ENCODE data around the gene CDC26.

The CDC26 gene

DNA sequence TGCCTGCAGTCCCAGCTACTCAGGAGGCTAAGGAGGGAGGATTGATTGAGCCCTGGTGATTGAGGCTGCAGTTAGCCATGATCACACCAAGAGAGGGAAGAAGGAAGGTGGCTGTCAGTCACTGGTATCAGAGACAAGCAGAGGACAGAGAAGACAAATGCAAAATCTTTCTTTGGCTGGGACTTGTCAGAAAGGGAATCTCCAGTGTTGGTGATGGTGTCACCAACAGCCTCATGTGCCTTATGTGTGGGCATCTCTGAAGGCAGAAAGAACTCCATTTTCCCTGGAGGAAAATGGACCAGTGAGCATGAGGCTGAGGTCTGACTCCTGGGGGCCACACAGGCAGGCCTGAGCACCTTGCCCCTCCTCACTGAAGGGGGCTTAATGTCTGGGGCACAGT lies 39.9 kb upstream of the CDC26 start:
- no peak for DNase-seq (ENCODE audit: low spot score)
- in situ Hi-C loops (cut with MboI; ENCODE audit: low pct_unique_long_range_greater_than_20kb, low sequenced_read_pairs, unreplicated experiment), result loop anchor here (25.0 kb wide), 1 partner anchor 347 kb away; no protein-coding TSS in a partner anchor
- TF ChIP-seq, protein P1, sequence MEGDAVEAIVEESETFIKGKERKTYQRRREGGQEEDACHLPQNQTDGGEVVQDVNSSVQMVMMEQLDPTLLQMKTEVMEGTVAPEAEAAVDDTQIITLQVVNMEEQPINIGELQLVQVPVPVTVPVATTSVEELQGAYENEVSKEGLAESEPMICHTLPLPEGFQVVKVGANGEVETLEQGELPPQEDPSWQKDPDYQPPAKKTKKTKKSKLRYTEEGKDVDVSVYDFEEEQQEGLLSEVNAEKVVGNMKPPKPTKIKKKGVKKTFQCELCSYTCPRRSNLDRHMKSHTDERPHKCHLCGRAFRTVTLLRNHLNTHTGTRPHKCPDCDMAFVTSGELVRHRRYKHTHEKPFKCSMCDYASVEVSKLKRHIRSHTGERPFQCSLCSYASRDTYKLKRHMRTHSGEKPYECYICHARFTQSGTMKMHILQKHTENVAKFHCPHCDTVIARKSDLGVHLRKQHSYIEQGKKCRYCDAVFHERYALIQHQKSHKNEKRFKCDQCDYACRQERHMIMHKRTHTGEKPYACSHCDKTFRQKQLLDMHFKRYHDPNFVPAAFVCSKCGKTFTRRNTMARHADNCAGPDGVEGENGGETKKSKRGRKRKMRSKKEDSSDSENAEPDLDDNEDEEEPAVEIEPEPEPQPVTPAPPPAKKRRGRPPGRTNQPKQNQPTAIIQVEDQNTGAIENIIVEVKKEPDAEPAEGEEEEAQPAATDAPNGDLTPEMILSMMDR (IDR thresholded peaks at IDR 0.05; ENCODE audit: extremely low read depth, insufficient read depth, missing control alignments), result no peak

DNA sequence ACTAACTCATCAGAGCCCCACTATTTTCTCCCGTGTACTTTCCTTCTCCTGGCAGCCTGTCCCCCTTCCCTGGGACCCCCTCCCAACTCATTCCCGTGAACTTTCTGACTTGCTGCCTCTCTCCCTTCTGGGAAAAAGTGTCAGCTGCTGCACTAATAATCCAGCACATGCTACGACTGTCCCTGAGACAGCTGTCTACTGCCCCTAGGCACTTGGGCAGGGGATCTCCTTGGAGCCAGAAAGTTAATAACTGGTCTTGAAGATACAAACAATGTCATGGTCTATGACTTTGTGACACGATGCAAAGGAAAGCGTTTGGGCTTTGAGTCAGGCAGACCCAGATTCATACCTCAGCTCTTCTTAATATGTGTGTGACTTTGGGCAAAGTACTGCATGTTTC lies 37.9 kb upstream of the CDC26 start:
- DNase-seq (ENCODE audit: low spot score), result no peak
- TF ChIP-seq, protein P1 (IDR thresholded peaks at IDR 0.05; ENCODE audit: extremely low read depth, insufficient read depth, missing control alignments), result no peak
- in situ Hi-C loops (cut with MboI; ENCODE audit: low pct_unique_long_range_greater_than_20kb, low sequenced_read_pairs, unreplicated experiment), result loop anchor here (25.0 kb wide), 1 partner anchor 349 kb away; no protein-coding TSS in a partner anchor

DNA sequence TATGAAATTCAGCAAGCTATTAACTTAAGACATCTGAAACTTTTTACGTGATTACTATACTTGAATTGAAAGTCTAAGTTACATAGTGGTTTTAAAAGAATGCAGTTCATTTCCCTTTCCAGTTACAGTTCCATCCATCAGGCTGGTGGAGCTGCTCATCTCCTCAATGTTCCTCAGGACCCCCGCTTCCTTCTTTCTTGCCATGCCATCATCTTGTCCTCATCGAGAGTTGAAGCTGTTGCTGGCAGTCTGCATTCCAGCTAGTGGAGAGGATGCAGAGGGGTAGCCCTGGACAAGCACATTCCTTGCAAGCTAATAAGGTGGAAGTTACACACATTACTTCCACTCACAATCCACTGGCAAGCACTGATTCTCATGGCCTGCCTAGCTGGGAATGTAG lies 36.6 kb upstream of the CDC26 start:
- DNase-seq (ENCODE audit: low spot score), result no peak
- in situ Hi-C loops (cut with MboI; ENCODE audit: low pct_unique_long_range_greater_than_20kb, low sequenced_read_pairs, unreplicated experiment), result loop anchor here (25.0 kb wide), 1 partner anchor 350 kb away; no protein-coding TSS in a partner anchor

DNA sequence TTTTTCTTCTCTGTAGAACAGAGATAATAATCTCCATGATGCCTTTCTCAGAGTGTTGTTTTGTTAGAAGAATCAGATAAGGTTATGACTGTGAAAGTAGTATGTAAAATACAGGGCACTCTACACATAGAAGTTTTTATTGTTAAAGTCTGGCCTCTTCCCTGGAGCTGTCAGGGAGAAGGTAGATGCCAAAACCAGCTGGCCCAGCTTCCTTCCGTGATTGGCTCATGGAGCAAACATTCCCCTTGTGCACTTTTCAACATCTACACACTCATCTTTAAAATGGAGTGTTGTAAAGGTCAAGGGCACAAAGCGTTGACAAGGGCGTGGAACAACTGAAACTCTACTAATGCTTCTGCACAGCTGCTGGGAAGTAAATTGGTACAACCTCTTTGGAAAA lies 35.2 kb upstream of the CDC26 start:
- no peak for DNase-seq (ENCODE audit: low spot score)
- TF ChIP-seq, protein P1 (IDR thresholded peaks at IDR 0.05; ENCODE audit: extremely low read depth, insufficient read depth, missing control alignments), result no peak
- in situ Hi-C loops (cut with MboI; ENCODE audit: low pct_unique_long_range_greater_than_20kb, low sequenced_read_pairs, unreplicated experiment), result loop anchor here (25.0 kb wide), 1 partner anchor 352 kb away; no protein-coding TSS in a partner anchor

More for the DNA sequence above, 36.6 kb upstream of the CDC26 start:
- TF ChIP-seq, protein P1 (IDR thresholded peaks at IDR 0.05; ENCODE audit: extremely low read depth, insufficient read depth, missing control alignments), result no peak

DNA sequence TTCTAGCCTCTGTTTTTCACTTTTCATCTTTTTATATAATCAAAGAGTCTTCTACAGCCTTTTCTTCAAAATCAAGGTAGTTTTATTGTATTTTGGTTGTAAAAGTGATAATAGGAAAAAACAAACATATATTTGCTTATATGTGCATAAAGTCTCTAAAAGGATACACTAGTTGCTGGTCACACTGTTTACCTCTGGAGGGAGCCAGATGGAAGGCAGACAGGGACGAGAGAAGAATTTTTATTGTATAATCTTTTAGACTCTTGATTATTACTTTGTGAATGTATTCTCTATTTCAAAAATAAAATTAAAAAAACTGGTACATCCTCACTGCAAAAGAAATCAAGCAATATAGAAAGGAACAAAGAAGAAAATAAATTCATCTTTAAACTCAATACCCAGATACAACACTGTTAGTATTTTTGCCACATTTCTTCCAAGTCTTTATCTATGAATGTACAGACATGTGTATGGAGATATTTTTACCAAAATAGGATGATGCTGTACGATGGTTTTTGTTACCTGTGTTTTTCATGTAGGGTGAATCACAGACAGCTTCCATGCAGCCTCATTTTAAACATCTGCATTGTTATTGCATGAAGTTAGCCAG lies 33.9 kb upstream of the CDC26 start:
- DNase-seq (ENCODE audit: low spot score), result peak; percentile 60
- in situ Hi-C loops (cut with MboI; ENCODE audit: low pct_unique_long_range_greater_than_20kb, low sequenced_read_pairs, unreplicated experiment), result loop anchor here (25.0 kb wide), 1 partner anchor 353 kb away; no protein-coding TSS in a partner anchor
- TF ChIP-seq, protein P1 (IDR thresholded peaks at IDR 0.05; ENCODE audit: extremely low read depth, insufficient read depth, missing control alignments), result peak; percentile 73

DNA sequence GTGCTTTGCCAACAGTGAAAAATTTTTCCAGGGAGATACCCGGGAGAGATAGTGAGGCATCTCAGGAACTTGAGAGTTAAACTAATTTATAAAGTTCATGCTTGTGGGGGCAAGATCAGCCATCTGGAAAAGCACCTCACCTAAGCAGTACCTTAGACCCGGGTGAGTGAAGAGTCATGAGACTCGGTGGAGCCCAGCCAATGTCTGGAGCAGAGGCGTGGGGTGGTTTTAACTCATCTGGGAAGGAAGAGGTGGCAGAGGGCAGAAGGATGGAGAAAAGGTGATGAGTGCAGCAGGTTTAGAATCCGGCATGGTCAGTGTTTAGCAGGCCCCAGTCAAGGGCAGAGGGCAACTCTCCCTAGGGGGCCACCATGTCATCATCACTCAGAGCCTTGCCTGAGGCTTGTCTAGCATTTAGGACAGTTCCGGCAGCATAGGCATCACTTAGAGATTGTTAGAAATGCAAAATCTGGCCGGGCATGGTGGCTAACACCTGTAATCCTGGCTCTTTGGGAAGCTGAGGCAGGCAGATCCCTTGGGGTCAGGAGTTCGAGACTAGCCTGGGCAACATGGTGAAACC lies 32.1 kb upstream of the CDC26 start:
- TF ChIP-seq, protein P1 (IDR thresholded peaks at IDR 0.05; ENCODE audit: extremely low read depth, insufficient read depth, missing control alignments), result no peak
- DNase-seq (ENCODE audit: low spot score), result no peak
- in situ Hi-C loops (cut with MboI; ENCODE audit: low pct_unique_long_range_greater_than_20kb, low sequenced_read_pairs, unreplicated experiment), result loop anchor here (25.0 kb wide), 1 partner anchor 355 kb away; no protein-coding TSS in a partner anchor
